ENCODE results near the gene REPIN1.

Gene REPIN1

DNA sequence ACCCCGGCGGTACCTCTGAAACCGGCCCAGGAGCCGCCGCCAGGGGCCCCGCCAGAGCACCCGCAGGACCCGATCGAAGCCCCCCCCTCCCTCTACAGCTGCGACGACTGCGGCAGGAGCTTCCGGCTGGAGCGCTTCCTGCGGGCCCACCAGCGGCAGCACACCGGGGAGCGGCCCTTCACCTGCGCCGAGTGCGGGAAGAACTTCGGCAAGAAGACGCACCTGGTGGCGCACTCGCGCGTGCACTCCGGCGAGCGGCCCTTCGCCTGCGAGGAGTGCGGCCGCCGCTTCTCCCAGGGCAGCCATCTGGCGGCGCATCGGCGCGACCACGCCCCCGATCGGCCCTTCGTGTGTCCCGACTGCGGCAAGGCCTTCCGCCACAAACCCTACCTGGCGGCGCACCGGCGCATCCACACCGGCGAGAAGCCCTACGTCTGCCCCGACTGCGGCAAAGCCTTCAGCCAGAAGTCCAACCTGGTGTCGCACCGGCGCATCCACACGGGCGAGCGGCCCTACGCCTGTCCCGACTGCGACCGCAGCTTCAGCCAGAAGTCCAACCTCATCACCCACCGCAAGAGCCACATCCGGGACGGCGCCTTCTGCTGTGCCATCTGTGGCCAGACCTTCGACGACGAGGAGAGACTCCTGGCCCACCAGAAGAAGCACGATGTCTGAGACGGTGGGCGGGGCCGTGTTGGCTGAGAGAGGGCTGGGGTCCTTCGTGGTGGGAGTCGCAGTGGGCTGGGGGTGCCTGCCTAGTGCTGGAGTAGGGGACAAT, 3.8 kb downstream of the REPIN1 start:
- Histone ChIP-seq H3K4me1 (ENCODE audit: insufficient read depth, low read length) (peaks cover 53% of the 10 kb centered on the region), H3K9me3 (ENCODE audit: insufficient read depth, low read depth, low read length) (no peaks in the 10 kb centered on the region), H3K27ac (ENCODE audit: low read length) (no peak overlapping the region), H3K9ac (ENCODE audit: low read depth, low read length) (no peak overlapping the region), H3K4me3 (ENCODE audit: low read length) (no peak overlapping the region), H3K36me3 (ENCODE audit: insufficient read depth, low read depth, low read length) (peaks cover 52% of the 10 kb centered on the region), H3K27me3 (ENCODE audit: insufficient read depth, low read length) (no peaks in the 10 kb centered on the region)

DNA sequence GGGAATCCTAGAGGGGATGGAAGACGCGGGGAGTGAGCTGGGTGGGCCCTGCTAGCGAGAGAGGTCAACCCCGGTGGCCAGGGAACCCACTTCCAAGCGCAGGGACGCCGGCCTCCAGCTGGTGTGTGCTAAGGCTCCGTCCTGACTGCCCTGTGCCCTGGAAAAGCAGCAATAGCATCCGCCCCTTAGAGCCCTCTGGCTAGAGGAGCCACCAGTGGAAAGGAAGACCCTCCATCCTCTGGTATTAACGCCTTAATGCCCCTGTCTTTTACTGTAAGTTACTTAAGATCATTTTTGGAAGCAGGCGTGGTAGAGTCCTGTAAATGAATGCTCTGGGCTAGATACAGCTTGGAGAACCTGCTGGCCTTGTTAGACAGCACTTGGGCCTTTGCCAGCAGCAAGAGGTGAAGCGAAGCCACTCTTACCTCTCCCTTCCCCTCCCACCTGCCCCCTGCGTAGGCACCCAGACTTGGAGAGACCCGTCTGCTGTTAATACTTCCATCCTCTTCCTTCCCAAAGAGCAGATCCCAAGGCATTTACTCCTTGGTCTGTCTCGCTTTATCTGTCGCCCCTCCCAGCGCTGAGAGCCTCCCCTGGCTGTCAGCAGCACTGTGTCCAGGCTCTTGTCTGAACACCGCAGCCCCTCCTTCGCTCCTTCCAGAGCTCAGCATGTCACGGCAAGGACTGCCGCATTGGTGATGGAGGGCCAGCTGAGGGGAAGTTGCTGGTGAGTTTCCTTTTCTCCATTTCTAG, 4.6 kb downstream of the REPIN1 start:
- H3K9ac ChIP-seq (ENCODE audit: low read depth, low read length) = peak overlapping the region; percentile 21; the same call in 1 of the 2 replicates
- H3K4me3 ChIP-seq (ENCODE audit: low read length) = no peak overlapping the region
- no peaks in the 10 kb centered on the region for H3K9me3 ChIP-seq (ENCODE audit: insufficient read depth, low read depth, low read length)
- peaks cover 56% of the 10 kb centered on the region for H3K4me1 ChIP-seq (ENCODE audit: insufficient read depth, low read length)
- no peak overlapping the region for H3K27ac ChIP-seq (ENCODE audit: low read length)
- H3K27me3 ChIP-seq (ENCODE audit: insufficient read depth, low read length) = no peaks in the 10 kb centered on the region
- H3K36me3 ChIP-seq (ENCODE audit: insufficient read depth, low read depth, low read length) = peaks cover 52% of the 10 kb centered on the region

DNA sequence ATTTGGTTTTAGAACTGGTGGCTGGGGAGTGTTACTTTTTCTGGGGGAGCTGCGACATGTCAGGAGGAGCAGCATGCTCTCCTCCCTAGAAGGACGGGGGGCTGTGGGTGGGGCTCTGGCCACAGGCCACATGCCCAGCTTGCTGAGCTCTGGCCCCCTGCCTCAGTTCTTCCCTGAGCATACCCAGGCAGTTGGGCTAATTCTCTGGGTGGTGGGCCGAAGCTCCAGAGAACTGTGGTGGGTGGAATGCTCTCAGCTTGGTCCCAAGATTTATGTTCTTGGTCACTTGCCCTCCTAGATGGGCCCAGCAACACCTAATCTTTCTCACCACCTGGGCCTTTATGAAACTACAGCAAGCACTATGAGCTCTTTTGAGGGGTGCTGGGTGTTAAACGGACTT, 5.4 kb downstream of the REPIN1 start:
- Histone ChIP-seq H3K27me3 (ENCODE audit: insufficient read depth, low read length) (no peaks in the 10 kb centered on the region), H3K4me3 (ENCODE audit: low read length) (no peak overlapping the region; the same call in 1 of the 2 replicates), H3K36me3 (ENCODE audit: insufficient read depth, low read depth, low read length) (peaks cover 52% of the 10 kb centered on the region), H3K9ac (ENCODE audit: low read depth, low read length) (peak overlapping the region; percentile 31; the same call in 1 of the 2 replicates), H3K27ac (ENCODE audit: low read length) (peak overlapping the region; percentile 59), H3K4me1 (ENCODE audit: insufficient read depth, low read length) (peaks cover 56% of the 10 kb centered on the region), H3K9me3 (ENCODE audit: insufficient read depth, low read depth, low read length) (no peaks in the 10 kb centered on the region)

DNA sequence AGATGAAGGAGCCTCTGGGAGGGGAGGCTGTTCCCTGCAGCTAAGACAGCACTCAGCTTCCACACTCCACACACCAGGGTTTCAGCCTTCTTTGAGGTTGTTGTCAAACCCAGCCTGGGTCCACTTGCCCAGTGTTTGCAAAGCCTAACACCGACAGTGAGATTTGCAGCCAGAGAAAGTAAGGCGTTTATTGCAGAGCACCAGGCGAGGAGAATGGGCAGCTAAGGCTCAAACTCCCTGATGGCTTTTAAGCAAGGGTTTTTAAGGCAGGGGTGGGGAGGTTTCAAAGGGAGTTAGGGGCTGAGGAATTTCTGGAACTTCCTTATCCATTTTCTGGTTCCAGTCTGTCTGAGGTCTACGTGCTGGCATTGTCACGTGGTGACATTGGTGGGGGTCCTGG, 5.8 kb downstream of the REPIN1 start:
- H3K4me1 ChIP-seq (ENCODE audit: insufficient read depth, low read length) = peaks cover 54% of the 10 kb centered on the region
- no peak overlapping the region; the same call in 1 of the 2 replicates for H3K9ac ChIP-seq (ENCODE audit: low read depth, low read length)
- H3K36me3 ChIP-seq (ENCODE audit: insufficient read depth, low read depth, low read length) = peaks cover 52% of the 10 kb centered on the region
- H3K9me3 ChIP-seq (ENCODE audit: insufficient read depth, low read depth, low read length) = no peaks in the 10 kb centered on the region
- no peak overlapping the region; the same call in 1 of the 2 replicates for H3K4me3 ChIP-seq (ENCODE audit: low read length)
- peak overlapping the region; percentile 59 for H3K27ac ChIP-seq (ENCODE audit: low read length)
- H3K27me3 ChIP-seq (ENCODE audit: insufficient read depth, low read length) = no peaks in the 10 kb centered on the region

DNA sequence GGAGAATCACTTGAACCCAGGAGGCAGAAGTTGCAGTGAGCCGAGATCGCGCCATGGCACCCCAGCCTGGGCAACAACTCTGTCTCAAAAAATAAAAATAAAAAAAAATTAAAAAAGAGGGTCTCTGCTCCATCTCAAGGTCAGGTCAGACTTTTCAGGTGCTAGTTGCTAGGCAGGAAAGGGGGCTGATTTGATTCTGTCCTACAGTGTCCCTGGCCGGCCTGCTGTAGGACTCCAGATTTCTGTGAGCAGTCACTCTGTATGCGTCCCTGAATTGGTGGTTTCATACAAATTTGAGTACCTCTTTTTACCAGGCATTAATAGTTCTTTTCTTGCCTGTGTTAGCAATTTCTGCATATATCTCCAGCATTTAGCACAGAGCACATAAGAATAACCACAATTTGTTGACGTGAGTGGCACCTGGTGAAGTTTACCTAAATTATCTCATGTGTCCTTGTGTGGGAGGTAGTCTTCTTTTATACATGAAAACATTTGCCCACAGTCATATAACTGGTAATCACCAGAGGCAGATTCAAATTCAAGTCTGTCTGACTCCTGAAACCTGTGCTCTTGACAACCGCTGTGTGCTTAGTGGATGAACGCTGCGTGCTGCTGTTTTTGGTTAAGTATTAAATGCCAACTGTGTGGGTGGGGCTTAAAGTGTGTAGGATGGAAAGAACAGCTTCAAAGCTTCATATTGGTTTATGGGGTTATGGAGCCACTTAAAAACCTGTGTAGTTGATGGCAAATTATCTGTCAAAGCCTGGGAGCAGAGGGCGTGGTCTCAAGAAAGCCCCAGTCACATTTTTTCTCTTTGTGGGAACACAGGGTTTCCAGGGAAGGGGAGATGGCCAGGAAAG, 7.3 kb downstream of the REPIN1 start:
- Histone ChIP-seq H3K4me3 (ENCODE audit: low read length) (no peak overlapping the region), H3K9ac (ENCODE audit: low read depth, low read length) (no peak overlapping the region; the same call in 1 of the 2 replicates), H3K9me3 (ENCODE audit: insufficient read depth, low read depth, low read length) (no peaks in the 10 kb centered on the region), H3K4me1 (ENCODE audit: insufficient read depth, low read length) (peaks cover 48% of the 10 kb centered on the region), H3K36me3 (ENCODE audit: insufficient read depth, low read depth, low read length) (peaks cover 38% of the 10 kb centered on the region), H3K27ac (ENCODE audit: low read length) (no peak overlapping the region), H3K27me3 (ENCODE audit: insufficient read depth, low read length) (no peaks in the 10 kb centered on the region)

DNA sequence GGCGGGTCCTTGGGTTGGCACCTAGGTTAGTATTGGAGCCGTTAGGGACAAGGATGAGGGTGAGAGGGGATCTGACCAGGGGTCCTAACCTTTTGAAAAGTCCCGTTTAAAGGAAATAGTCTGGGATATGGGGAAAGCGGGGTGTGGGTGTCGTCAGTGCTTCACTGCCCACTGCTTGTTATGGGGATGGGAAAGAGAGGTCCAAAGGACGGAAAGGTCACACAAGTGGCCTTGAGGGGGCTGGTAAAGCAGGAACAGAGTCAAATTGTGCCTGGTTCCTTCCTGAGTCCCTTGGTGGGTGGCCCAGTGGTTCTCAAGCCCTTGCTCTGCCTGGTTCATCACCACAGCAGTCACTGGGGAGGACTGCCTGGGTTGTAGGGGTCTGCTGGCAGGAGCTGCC, 7.9 kb downstream of the REPIN1 start:
- Histone ChIP-seq H3K27ac (ENCODE audit: low read length) (no peak overlapping the region), H3K4me1 (ENCODE audit: insufficient read depth, low read length) (peaks cover 51% of the 10 kb centered on the region), H3K4me3 (ENCODE audit: low read length) (no peak overlapping the region), H3K9ac (ENCODE audit: low read depth, low read length) (no peak overlapping the region), H3K36me3 (ENCODE audit: insufficient read depth, low read depth, low read length) (peaks cover 31% of the 10 kb centered on the region), H3K9me3 (ENCODE audit: insufficient read depth, low read depth, low read length) (no peaks in the 10 kb centered on the region), H3K27me3 (ENCODE audit: insufficient read depth, low read length) (no peaks in the 10 kb centered on the region)

DNA sequence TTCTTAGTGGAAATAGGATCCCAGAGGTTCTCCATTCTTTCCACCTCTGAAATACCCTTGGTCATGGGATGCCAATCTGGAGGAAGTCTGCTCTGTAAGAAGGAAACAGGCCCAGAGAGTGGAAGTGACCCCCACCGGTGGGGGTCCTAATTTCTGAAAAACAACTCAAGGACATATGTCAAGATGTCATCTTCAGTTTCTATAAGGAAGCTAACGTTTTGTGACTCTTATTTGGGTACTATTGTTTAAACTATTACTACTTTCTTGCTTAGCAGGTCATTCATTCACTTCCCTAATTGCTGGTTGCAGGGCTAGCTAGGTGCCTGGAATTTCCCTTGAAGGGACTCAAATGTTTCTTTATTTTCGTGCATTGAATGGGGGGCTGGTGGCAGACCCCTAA, 8.6 kb downstream of the REPIN1 start:
- peak overlapping the region; percentile 97; the same call in 1 of the 2 replicates for H3K9ac ChIP-seq (ENCODE audit: low read depth, low read length)
- H3K27me3 ChIP-seq (ENCODE audit: insufficient read depth, low read length) = no peaks in the 10 kb centered on the region
- H3K27ac ChIP-seq (ENCODE audit: low read length) = peak overlapping the region; percentile 64
- H3K4me1 ChIP-seq (ENCODE audit: insufficient read depth, low read length) = peaks cover 51% of the 10 kb centered on the region
- no peak overlapping the region for H3K4me3 ChIP-seq (ENCODE audit: low read length)
- H3K36me3 ChIP-seq (ENCODE audit: insufficient read depth, low read depth, low read length) = peaks cover 26% of the 10 kb centered on the region
- H3K9me3 ChIP-seq (ENCODE audit: insufficient read depth, low read depth, low read length) = no peaks in the 10 kb centered on the region

DNA sequence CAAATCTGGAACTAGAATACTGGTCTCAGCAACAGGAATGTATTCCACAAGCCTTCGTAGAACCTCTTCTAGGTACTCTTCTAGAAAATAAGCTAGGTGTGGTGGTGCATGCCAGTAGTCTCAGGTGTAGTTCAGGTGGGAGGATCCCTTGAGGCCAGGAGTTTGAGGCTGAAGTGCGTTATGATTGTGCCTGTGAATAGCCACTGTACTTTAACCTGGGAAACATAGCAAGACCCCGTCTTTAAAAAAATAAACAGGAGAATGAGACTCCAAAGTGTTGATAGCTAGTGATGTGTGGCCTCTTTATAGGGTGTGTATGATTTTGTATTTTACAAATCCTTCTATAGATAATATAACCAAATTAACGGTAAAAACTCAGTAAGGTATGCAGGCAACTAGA, 9.0 kb downstream of the REPIN1 start:
- peak overlapping the region; percentile 64 for H3K27ac ChIP-seq (ENCODE audit: low read length)
- H3K27me3 ChIP-seq (ENCODE audit: insufficient read depth, low read length) = no peaks in the 10 kb centered on the region
- H3K36me3 ChIP-seq (ENCODE audit: insufficient read depth, low read depth, low read length) = peaks cover 21% of the 10 kb centered on the region
- peak overlapping the region; percentile 97; the same call in 1 of the 2 replicates for H3K9ac ChIP-seq (ENCODE audit: low read depth, low read length)
- H3K4me1 ChIP-seq (ENCODE audit: insufficient read depth, low read length) = peaks cover 51% of the 10 kb centered on the region
- no peaks in the 10 kb centered on the region for H3K9me3 ChIP-seq (ENCODE audit: insufficient read depth, low read depth, low read length)
- peak overlapping the region; percentile 85; the same call in 1 of the 2 replicates for H3K4me3 ChIP-seq (ENCODE audit: low read length)

DNA sequence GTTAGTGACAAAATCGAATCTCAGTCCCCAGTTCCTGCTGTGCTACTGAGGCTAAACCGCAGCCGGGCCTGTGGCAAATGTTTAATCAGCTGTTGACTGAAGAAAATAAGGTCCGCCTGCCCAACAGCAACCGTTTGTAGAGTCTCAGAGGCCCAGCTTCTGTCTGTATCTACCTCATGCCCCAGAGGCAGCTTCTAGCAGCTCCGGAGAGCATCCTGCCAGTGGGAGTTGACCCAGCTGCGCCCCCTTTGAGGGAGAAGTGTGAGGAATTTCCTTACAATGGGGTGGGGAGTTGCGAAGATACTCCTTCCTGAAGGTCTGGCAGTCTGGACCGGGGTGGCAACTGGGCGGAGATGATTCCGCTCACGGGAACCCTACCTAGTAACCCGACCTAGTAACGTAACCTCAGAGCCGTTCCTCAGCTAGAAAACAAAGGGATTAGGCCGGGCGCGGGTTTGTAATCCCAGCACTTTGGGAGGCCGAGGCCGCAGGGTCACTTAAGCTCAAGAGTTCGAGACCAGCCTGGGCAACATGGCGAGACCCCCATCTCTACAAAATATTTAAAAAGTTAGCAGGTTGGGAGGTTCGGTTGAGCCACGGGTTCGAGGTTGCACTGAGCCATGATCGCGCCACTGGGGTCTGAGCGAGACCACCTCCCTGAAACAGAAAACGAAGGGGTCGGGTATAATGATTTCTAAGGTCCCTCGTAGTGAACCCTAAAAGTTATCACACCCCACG, 9.7 kb downstream of the REPIN1 start:
- Histone ChIP-seq H3K36me3 (ENCODE audit: insufficient read depth, low read depth, low read length) (peaks cover 15% of the 10 kb centered on the region), H3K27me3 (ENCODE audit: insufficient read depth, low read length) (no peaks in the 10 kb centered on the region), H3K4me1 (ENCODE audit: insufficient read depth, low read length) (peaks cover 51% of the 10 kb centered on the region), H3K4me3 (ENCODE audit: low read length) (peak overlapping the region; percentile 85), H3K9me3 (ENCODE audit: insufficient read depth, low read depth, low read length) (no peaks in the 10 kb centered on the region), H3K9ac (ENCODE audit: low read depth, low read length) (peak overlapping the region; percentile 97), H3K27ac (ENCODE audit: low read length) (peak overlapping the region; percentile 98)

DNA sequence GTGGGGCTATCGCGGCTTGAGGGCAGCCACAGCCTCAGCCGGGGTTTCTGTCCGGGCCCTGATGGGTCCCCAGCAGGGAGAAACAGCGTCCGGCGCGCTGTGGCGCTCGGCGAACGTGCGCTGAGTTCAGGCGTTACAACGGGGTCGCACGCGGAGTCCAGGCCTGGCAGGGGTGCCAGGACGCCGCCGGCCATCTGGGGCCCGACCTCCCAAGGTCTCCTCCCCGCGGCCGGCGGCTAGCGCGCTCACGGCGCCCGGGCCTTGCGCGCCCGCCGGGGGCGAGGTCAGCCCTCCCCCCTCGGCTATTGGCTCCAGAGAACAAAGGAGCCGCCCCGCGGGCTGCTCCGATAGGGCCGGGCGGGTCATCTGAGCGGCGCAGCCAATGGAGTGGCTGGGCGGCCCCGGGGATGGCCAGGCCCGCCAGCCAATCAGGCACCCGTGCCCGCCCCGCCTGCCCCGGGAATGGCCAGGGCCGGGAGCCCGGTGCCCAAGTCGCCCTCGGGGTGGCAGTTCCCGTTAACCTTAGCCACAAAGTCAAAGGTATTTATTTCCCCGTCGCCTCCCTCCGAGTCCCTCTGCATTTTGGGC, 10.3 kb downstream of the REPIN1 start, which contains the start of gene ZNF775:
Gene ZNF775 (plus strand): TSS at position 478 of the 588 bp plus-strand sequence. CDS start 9,141 bp downstream, outside the sequence.
- peak within 1 kb of the TSS; percentile 97 for H3K9ac ChIP-seq (ENCODE audit: low read depth, low read length)
- H3K36me3 ChIP-seq (ENCODE audit: insufficient read depth, low read depth, low read length) = peaks cover 8% of the 10 kb centered on the region
- H3K27ac ChIP-seq (ENCODE audit: low read length) = peak within 1 kb of the TSS; percentile 98
- H3K4me3 ChIP-seq (ENCODE audit: low read length) = peak within 1 kb of the TSS; percentile 95
- no peaks in the 10 kb centered on the region for H3K9me3 ChIP-seq (ENCODE audit: insufficient read depth, low read depth, low read length)
- H3K4me1 ChIP-seq (ENCODE audit: insufficient read depth, low read length) = peaks cover 48% of the 10 kb centered on the region
- no peaks in the 10 kb centered on the region for H3K27me3 ChIP-seq (ENCODE audit: insufficient read depth, low read length)

All from iPS-20b (cell line).